OCI-LY7 (cell line): ENCODE data around the gene EIF3K. TPM values are rescaled to one million over a fixed set of nuclear protein-coding genes. Genes with fewer than 3 reads are reported as not detected.

Experiments
- BruUV-seq: library from RNA; stranded (reverse); fragments of 400-500 nt; replicated peaks from 2 replicates; lab custom pipeline; 2021; lab: Mats Ljungman, UMichigan
- CTCF ChIA-PET: fragments of 300-600 bp; sonication (Branson Sonifier 250); formaldehyde crosslinking; loops from one replicate; lab custom pipeline; 2022; ENCODE audit warnings: antibody characterized with exemption; ENCODE audit not compliant: unreplicated experiment; lab: Charles Lee
- POLR2A ChIA-PET: fragments of 300-600 bp; sonication (Branson Sonifier 250); formaldehyde crosslinking; loops from one replicate; lab custom pipeline; 2022; ENCODE audit warnings: antibody characterized with exemption; lab: Charles Lee
- DNase-seq: peaks from one replicate; pipeline ENCODE4 v3.0.0-alpha.2; 2015; ENCODE audit warnings: low spot score
- H2AFZ ChIP-seq: fragments of 200-600 bp; sonication (generic), shearing (Covaris generic); 2 replicates; pipeline ENCODE4 v1.6.1; 2014; ENCODE audit warnings: mild to moderate bottlenecking, antibody characterized with exemption, low read length, moderate library complexity
- H3K27ac ChIP-seq: fragments of 200-600 bp; sonication (generic); 2 replicates; pipeline ENCODE4 v1.5.1; 2014; ENCODE audit warnings: mixed run types, low read depth, mild to moderate bottlenecking, moderate library complexity, low read length, inconsistent platforms; ENCODE audit not compliant: poor library complexity, severe bottlenecking
- H3K36me3 ChIP-seq: fragments of 200-600 bp; sonication (generic); 2 replicates; pipeline ENCODE4 v1.6.1; 2014; ENCODE audit warnings: mild to moderate bottlenecking, antibody characterized with exemption, low read length, moderate library complexity, mixed read lengths; ENCODE audit not compliant: insufficient read depth
- H3K4me1 ChIP-seq: fragments of 200-600 bp; sonication (generic); 2 replicates; pipeline ENCODE4 v1.5.1; 2014; ENCODE audit warnings: mild to moderate bottlenecking, low read length; ENCODE audit not compliant: insufficient read depth, poor library complexity, severe bottlenecking
- H3K4me2 ChIP-seq: fragments of 200-600 bp; sonication (generic); 2 replicates; pipeline ENCODE4 v1.6.1; 2014; ENCODE audit warnings: mild to moderate bottlenecking, low read length
- H3K4me3 ChIP-seq: fragments of 200-600 bp; sonication (generic); 2 replicates; pipeline ENCODE4 v1.5.1; 2014; ENCODE audit warnings: mild to moderate bottlenecking, low read depth, low read length; ENCODE audit not compliant: poor library complexity, severe bottlenecking
- H3K79me2 ChIP-seq: fragments of 200-600 bp; sonication (generic); 2 replicates; pipeline ENCODE4 v1.6.1; 2016; ENCODE audit warnings: low read depth, mild to moderate bottlenecking, low read length, moderate library complexity, mixed read lengths; ENCODE audit not compliant: insufficient read depth
- H3K9me2 ChIP-seq: fragments of 200-600 bp; sonication (generic); 2 replicates; pipeline ENCODE4 v1.6.1; 2016; ENCODE audit warnings: mild to moderate bottlenecking, low read length, mixed read lengths; ENCODE audit not compliant: insufficient read depth
- H3K9me3 ChIP-seq: fragments of 200-600 bp; sonication (generic); 2 replicates; pipeline ENCODE4 v1.6.1; 2014; ENCODE audit warnings: mild to moderate bottlenecking, mixed run types, low read length, mixed read lengths
- H4K20me1 ChIP-seq: fragments of 200-600 bp; sonication (generic); 2 replicates; pipeline ENCODE4 v1.6.1; 2014; ENCODE audit warnings: mild to moderate bottlenecking, antibody characterized with exemption, low read length, moderate library complexity, mixed read lengths; ENCODE audit not compliant: insufficient read depth
- EZH2phosphoT487 ChIP-seq: fragments of 200-600 bp; sonication (generic); IDR thresholded peaks from 2 replicates; pipeline ENCODE4 v1.6.1; 2018; ENCODE audit warnings: low read depth, borderline replicate concordance, mild to moderate bottlenecking, mixed run types, antibody characterized with exemption, low read length, moderate library complexity, mixed read lengths
- intact Hi-C: fragments of 100-400 bp; cut with micrococcal nuclease; formaldehyde crosslinking; loops from one replicate; pipeline ENCODE4 v1.10.0; 2022; ENCODE audit not compliant: unreplicated experiment
- total RNA-seq, 2 experiments: library from RNA; depleted of rRNA in 1 of 2; stranded (reverse); fragments of >200 nt in 1 of 2; shearing (Covaris generic) in 1 of 2; gene quantifications; 2 replicates each; pipeline ENCODE4 v1.2.3, GENCODE V29; 2014 to 2022
- TF ChIP-seq, protein P1 (sequence below): fragments of 200-600 bp; sonication (generic); conservative IDR thresholded peaks from 2 replicates; pipeline ENCODE4 v1.5.1; 2014; ENCODE audit warnings: mild to moderate bottlenecking, antibody characterized with exemption, low read length, moderate library complexity, mixed read lengths

EIF3K gene
- total RNA-seq, 2 experiments from 2014 or later = 321 to 364 TPM

- H3K4me1 ChIP-seq = peaks cover 38% of the 10 kb centered on the region
- no peak overlapping the region for H3K4me3 ChIP-seq
- DNase-seq = no peak
- intact Hi-C loops = no loop called here
- H3K79me2 ChIP-seq = peaks cover 45% of the 10 kb centered on the region
- peaks cover 7% of the 10 kb centered on the region; the same call in 1 of the 2 replicates for H3K36me3 ChIP-seq
- no peak overlapping the region for H2AFZ ChIP-seq
- H3K9me2 ChIP-seq = no peaks in the 10 kb centered on the region
- ChIA-PET CTCF (no interaction called here), POLR2A (interaction anchor here (1.1 kb wide), 1 partner anchor 12 kb away, joined by 5 read pairs; no protein-coding TSS in a partner anchor)
- no peak overlapping the region for H3K4me2 ChIP-seq
- TF ChIP-seq, protein P1, sequence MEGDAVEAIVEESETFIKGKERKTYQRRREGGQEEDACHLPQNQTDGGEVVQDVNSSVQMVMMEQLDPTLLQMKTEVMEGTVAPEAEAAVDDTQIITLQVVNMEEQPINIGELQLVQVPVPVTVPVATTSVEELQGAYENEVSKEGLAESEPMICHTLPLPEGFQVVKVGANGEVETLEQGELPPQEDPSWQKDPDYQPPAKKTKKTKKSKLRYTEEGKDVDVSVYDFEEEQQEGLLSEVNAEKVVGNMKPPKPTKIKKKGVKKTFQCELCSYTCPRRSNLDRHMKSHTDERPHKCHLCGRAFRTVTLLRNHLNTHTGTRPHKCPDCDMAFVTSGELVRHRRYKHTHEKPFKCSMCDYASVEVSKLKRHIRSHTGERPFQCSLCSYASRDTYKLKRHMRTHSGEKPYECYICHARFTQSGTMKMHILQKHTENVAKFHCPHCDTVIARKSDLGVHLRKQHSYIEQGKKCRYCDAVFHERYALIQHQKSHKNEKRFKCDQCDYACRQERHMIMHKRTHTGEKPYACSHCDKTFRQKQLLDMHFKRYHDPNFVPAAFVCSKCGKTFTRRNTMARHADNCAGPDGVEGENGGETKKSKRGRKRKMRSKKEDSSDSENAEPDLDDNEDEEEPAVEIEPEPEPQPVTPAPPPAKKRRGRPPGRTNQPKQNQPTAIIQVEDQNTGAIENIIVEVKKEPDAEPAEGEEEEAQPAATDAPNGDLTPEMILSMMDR = no peak
- TF ChIP-seq EZH2phosphoT487 = no peak
- H3K9me3 ChIP-seq = no peaks in the 10 kb centered on the region
- H4K20me1 ChIP-seq = peaks cover 6% of the 10 kb centered on the region; the same call in 1 of the 2 replicates
- H3K27ac ChIP-seq = no peak overlapping the region
- BruUV-seq = no TSS peak
Observed at GRCh38 chr19:38669552-38669951, 50.6 kb downstream of the EIF3K start.

DNA sequence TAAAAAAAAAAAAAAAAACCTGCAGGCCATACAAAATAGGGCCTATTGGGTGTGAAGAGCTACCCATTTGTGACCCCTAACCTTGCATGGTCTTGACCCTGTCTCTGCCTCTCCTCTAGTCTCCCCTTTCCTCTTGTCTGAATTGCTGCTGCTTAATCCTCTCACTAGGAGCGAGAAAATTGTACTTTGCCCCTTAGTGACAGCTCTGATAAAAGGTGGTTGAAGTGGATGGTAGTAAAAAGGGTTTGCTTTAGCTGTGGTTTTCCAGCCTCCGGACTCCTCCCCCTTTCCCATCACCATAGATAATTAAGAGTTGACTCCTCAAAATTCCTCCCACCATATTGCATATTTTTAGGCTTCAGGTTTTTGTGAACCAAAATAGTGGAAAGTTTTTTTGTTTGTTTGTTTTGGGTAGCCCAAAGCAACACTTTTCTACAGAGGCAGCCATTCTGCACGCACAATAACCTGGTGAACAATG lies 52.0 kb downstream of the EIF3K start:
- Histone ChIP-seq H3K79me2 (peaks cover 39% of the 10 kb centered on the region), H3K4me1 (peaks cover 29% of the 10 kb centered on the region), H3K4me3 (no peak overlapping the region), H3K27ac (no peak overlapping the region), H3K4me2 (no peak overlapping the region), H3K9me2 (no peaks in the 10 kb centered on the region), H3K36me3 (peaks cover 7% of the 10 kb centered on the region; the same call in 1 of the 2 replicates), H3K9me3 (no peaks in the 10 kb centered on the region), H2AFZ (no peak overlapping the region), H4K20me1 (peaks cover 6% of the 10 kb centered on the region)
- intact Hi-C loops = no loop called here
- DNase-seq = no peak
- ChIA-PET POLR2A (interaction anchor here (1.1 kb wide), 2 partner anchors 10 to 14 kb away, joined by 3 to 5 read pairs; no protein-coding TSS in a partner anchor), CTCF (no interaction called here)
- TF ChIP-seq, protein P1 = no peak
- no peak for TF ChIP-seq EZH2phosphoT487
- no TSS peak for BruUV-seq

DNA sequence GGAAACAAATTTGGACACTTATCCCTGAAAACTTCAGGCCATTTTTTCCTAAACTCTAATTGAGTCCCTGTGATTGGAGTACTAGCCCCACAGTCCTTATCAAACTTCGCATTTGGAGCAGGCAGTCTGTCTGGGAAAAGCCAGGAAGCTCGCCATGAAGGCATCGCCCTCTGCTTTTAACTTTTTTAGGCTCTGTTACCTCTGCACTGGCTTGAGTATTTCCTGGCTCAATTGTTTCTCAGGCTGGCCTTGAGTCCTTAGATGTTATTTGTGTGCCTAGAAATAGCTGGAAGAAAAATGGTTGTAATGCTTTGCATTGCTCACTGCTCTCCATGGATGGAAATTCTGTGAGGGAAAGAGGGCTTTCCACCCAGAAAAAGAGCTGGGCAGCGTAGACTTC lies 52.7 kb downstream of the EIF3K start:
- H3K4me1 ChIP-seq = peaks cover 29% of the 10 kb centered on the region
- no peak overlapping the region for H3K4me2 ChIP-seq
- peaks cover 10% of the 10 kb centered on the region; the same call in 1 of the 2 replicates for H3K36me3 ChIP-seq
- no peak overlapping the region for H3K4me3 ChIP-seq
- ChIA-PET CTCF (no interaction called here), POLR2A (interaction anchor here (1.1 kb wide), 1 partner anchor 14 kb away, joined by 3 read pairs; no protein-coding TSS in a partner anchor)
- no peak overlapping the region for H3K27ac ChIP-seq
- no peak for TF ChIP-seq EZH2phosphoT487
- TF ChIP-seq, protein P1 = no peak
- H2AFZ ChIP-seq = no peak overlapping the region
- peaks cover 36% of the 10 kb centered on the region for H3K79me2 ChIP-seq
- no peaks in the 10 kb centered on the region for H3K9me2 ChIP-seq
- DNase-seq = no peak
- intact Hi-C loops = no loop called here
- no TSS peak for BruUV-seq
- H4K20me1 ChIP-seq = peaks cover 12% of the 10 kb centered on the region
- H3K9me3 ChIP-seq = no peaks in the 10 kb centered on the region
